Thymus (tissue), 11 donors: ENCODE measurements around the gene ORC5. TPM values are rescaled to one million over a fixed set of nuclear protein-coding genes. Genes with fewer than 3 reads are reported as not detected.

Source experiments
- DNase-seq, 9 donors: peaks; one replicate each; pipeline ENCODE4 v3.0.0-alpha.2; 2013; ENCODE audit warnings: low spot score in 9 of 9, low read depth in 6 of 9, missing footprints in 1 of 9
- H3K27ac ChIP-seq, 2 donors: one replicate each; pipeline ENCODE4 v1.5.1; 2013; ENCODE audit warnings: control low read depth in 1 of 2, low read depth in 1 of 2, low read length in 1 of 2, mild to moderate bottlenecking in 1 of 2, moderate library complexity in 1 of 2
- H3K27me3 ChIP-seq, 2 donors: one replicate each; pipeline ENCODE4 v1.5.1; 2013; ENCODE audit warnings: low read length in 1 of 2; ENCODE audit not compliant: control insufficient read depth in 2 of 2, insufficient read depth in 1 of 2
- H3K36me3 ChIP-seq, 2 donors: one replicate each; pipeline ENCODE4 v1.5.1; 2013; ENCODE audit warnings: low read length in 1 of 2, mild to moderate bottlenecking in 1 of 2, moderate library complexity in 1 of 2; ENCODE audit not compliant: control insufficient read depth in 2 of 2, insufficient read depth in 2 of 2
- H3K4me1 ChIP-seq, 2 donors: one replicate each; pipeline ENCODE4 v1.5.1; 2013; ENCODE audit warnings: low read length in 2 of 2; ENCODE audit not compliant: control insufficient read depth in 2 of 2, insufficient read depth in 2 of 2
- H3K4me3 ChIP-seq, 2 donors: one replicate each; pipeline ENCODE4 v1.5.1; 2013; ENCODE audit warnings: low read length in 2 of 2, control low read depth in 1 of 2, mild to moderate bottlenecking in 1 of 2
- H3K9me3 ChIP-seq, 2 donors: one replicate each; pipeline ENCODE4 v1.5.1; 2013; ENCODE audit warnings: low read length in 1 of 2, mild to moderate bottlenecking in 1 of 2; ENCODE audit not compliant: control insufficient read depth in 2 of 2, insufficient read depth in 1 of 2
- WGBS: extraction: QIAGEN DNeasy Blood & Tissue Kit; methylation state at CpG from one replicate; pipeline ENCODE4 v1.1.7; 2013; 5-methylcytosine and 5-hydroxymethylcytosine counted together
- polyA plus RNA-seq: library from polyadenylated mRNA; stranded (reverse); fragments of 200-250 nt; gene quantifications from one replicate; pipeline ENCODE4 v1.2.3, GENCODE V29; 2013
- total RNA-seq: library from RNA; stranded (reverse); fragments of 120-200 nt; gene quantifications from one replicate; pipeline ENCODE4 v1.2.4, GENCODE V29; 2013
- donor health status: healthy.

ORC5 gene
- total and polyA plus RNA-seq, 2 donors: 13.4 to 23.0 TPM

- no peak for DNase-seq
- Histone ChIP-seq H3K9me3 (no peaks in the 10 kb centered on the region), H3K27ac (no peak overlapping the region), H3K4me3 (no peak overlapping the region), H3K27me3 (no peaks in the 10 kb centered on the region), H3K36me3 (peaks cover 5 to 31% of the 10 kb centered on the region in 2 donors), H3K4me1 (no peaks in the 10 kb centered on the region)
- 98% methylated on average over 2 of the region's 2 CpGs for WGBS
Measured at GRCh38 chr7:104127204-104127603, 80.6 kb downstream of the ORC5 start.

DNA sequence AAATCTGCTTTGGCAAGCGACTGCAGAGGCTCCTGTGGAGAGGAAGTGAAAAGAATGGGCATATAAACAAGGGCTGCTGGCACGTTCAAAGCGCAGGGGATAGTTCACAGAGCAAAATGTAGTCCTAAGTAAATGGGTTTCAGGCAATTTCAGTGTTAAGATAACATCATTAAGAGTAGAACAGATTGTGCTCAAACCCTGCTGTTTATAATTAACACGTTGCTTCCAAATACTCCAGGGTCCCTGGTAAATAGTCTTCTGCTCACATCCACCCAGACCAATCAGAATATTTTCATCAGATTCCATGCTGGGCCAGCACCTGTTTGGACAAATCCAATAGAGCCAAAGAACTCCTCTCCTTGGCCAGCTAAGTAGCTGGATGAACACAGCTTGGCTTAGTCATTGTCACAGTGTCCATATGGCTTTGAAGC lies 81.4 kb downstream of the ORC5 start:
- no peaks in the 10 kb centered on the region for H3K27me3 ChIP-seq
- peaks cover 5 to 28% of the 10 kb centered on the region in 2 donors for H3K36me3 ChIP-seq
- no peaks in the 10 kb centered on the region for H3K4me1 ChIP-seq
- no peak for DNase-seq
- WGBS: 97% methylated on average over 4 of the region's 4 CpGs
- no peak overlapping the region for H3K27ac ChIP-seq
- H3K9me3 ChIP-seq: no peaks in the 10 kb centered on the region
- no peak overlapping the region for H3K4me3 ChIP-seq

DNA sequence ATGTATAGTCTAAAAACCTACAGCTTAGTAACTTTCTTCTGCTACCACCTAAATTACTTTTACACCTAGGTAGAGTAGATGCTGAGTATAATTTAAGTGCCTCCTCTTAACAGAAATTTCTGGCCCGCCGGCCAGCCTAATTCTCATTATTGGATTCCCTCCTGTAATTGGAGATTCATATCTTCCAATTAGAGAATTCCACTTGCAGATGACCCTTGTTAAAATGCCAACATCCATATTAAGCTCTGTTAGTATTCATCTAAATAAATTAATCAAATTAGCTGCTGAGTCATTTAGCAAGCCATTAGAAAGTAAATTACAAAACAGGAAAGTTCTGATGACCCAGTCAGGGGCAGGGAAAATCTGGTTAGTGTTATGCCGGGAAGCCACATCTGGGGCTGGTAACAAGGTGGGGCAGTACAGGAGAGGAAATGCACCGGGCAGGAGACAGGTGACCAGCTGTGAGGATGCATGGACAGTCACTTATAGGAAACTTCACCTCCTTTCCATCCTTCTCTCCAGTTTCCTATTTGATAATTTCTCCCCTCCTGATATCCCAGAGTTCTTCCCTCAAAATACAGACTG lies 82.8 kb downstream of the ORC5 start:
- WGBS: 86% methylated on average over 4 of the region's 4 CpGs
- H3K4me3 ChIP-seq: no peak overlapping the region
- no peaks in the 10 kb centered on the region for H3K27me3 ChIP-seq
- no peak for DNase-seq
- peaks cover 0 to 21% of the 10 kb centered on the region in 2 donors for H3K36me3 ChIP-seq
- H3K27ac ChIP-seq: no peak overlapping the region
- H3K9me3 ChIP-seq: no peaks in the 10 kb centered on the region
- H3K4me1 ChIP-seq: no peaks in the 10 kb centered on the region

GRCh38 chr7:104124469-104124868 lies 83.3 kb downstream of the ORC5 start:
- H3K4me3 ChIP-seq: no peak overlapping the region
- no peak overlapping the region for H3K27ac ChIP-seq
- no peaks in the 10 kb centered on the region for H3K9me3 ChIP-seq
- whole genome bisulfite sequencing: 97% methylated on average over 3 of the region's 3 CpGs
- H3K4me1 ChIP-seq: no peaks in the 10 kb centered on the region
- no peaks in the 10 kb centered on the region for H3K27me3 ChIP-seq
- DNase-seq: no peak
- H3K36me3 ChIP-seq: peaks cover 0 to 21% of the 10 kb centered on the region in 2 donors

DNA sequence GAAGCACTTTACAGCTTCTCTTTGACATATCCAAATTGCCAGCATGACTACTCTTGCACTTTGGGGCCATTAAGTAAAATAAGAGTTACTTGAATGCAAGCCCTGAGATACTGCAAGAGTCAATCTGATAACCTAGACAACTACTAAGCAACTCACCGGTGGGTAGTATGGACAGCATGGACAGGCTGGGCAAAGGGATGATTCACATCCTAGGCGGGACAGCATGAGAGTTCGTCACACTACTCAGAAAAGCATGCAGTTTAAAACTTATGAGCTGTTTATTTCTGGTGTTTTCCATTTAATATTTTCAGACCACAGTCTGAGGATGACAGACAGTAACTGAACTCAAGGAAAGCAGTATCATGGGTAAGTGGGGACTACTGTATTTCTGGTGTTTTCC lies 84.0 kb downstream of the ORC5 start:
- Histone ChIP-seq H3K27ac (no peak overlapping the region), H3K9me3 (no peaks in the 10 kb centered on the region), H3K4me3 (no peak overlapping the region), H3K36me3 (peaks cover 0 to 20% of the 10 kb centered on the region in 2 donors), H3K27me3 (no peaks in the 10 kb centered on the region), H3K4me1 (no peaks in the 10 kb centered on the region)
- no peak for DNase-seq
- 97% methylated on average over 3 of the region's 3 CpGs for WGBS

- Histone ChIP-seq H3K27me3 (no peaks in the 10 kb centered on the region), H3K36me3 (no peaks in the 10 kb centered on the region), H3K4me1 (no peaks in the 10 kb centered on the region), H3K9me3 (no peaks in the 10 kb centered on the region), H3K4me3 (no peak overlapping the region), H3K27ac (no peak overlapping the region)
- 93% methylated on average over 2 of the region's 2 CpGs for WGBS
- no peak for DNase-seq
Measured at GRCh38 chr7:104113788-104114187, 94.0 kb downstream of the ORC5 start.

GRCh38 chr7:104112623-104113022 lies 95.2 kb downstream of the ORC5 start:
- 96% methylated on average over 1 of the region's 1 CpG for WGBS
- H3K27me3 ChIP-seq: no peaks in the 10 kb centered on the region
- H3K36me3 ChIP-seq: no peaks in the 10 kb centered on the region
- H3K9me3 ChIP-seq: no peaks in the 10 kb centered on the region
- DNase-seq: no peak
- H3K4me1 ChIP-seq: no peaks in the 10 kb centered on the region
- no peak overlapping the region for H3K27ac ChIP-seq
- no peak overlapping the region for H3K4me3 ChIP-seq

DNA sequence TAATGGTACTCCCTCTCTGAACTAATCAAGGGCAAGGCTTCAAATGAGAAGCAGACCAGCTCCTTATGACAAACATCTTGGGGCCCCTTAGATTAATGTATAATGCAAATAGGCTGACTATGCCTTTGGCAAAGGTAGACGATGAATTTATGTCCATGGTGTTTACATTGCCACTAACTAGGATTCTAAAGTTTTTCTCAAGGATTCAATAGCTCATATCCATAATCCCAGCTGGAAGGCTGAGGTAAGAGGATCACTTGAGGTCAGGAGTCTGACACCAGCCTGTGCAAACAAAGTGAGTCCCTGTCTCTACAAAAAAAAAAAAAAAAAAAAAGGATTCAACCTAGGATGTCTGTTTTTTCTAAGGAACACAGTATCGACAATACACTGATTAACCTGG lies 96.5 kb downstream of the ORC5 start:
- Histone ChIP-seq H3K27ac (no peak overlapping the region), H3K4me3 (no peak overlapping the region), H3K36me3 (no peaks in the 10 kb centered on the region), H3K27me3 (no peaks in the 10 kb centered on the region), H3K4me1 (no peaks in the 10 kb centered on the region), H3K9me3 (no peaks in the 10 kb centered on the region)
- DNase-seq: no peak
- 92% methylated on average over 2 of the region's 2 CpGs for WGBS

DNA sequence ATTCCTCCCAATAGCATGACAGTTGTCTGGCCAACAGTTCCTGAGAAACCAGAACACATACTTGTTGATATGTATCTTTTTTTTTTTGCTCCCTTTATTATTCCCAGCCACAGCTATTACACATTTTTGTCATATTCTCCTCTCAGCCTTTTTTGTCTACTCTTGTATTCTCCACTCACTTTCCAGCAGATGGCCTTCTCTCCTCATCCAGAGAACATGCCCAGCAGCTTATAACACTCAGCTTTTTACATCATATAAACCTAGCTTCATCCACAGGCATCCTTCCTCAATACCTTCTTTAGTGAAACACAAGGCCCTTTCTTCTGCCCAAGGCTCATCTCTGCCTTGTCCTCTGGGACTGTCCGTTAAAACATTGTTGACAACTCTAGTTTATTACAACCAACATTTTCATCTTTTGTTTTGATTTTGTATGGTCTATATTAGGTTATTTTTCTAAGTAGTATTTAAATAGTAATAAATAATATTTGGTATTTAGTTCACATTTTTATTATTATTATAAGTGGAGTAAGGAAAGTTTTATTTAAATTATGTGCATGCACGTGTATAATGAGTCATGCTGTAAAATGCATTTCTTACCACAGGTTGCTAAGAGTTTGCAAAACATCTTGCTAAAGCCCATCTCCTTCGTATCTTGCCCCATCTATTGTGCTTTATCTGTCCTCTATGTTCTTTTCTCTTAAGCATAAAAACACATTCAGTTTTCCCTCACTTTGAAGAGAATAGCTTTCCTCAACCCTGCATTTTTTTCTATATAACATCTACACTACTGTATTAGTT lies 101.5 kb downstream of the ORC5 start:
- no peak overlapping the region for H3K4me3 ChIP-seq
- no peak for DNase-seq
- no peak overlapping the region for H3K27ac ChIP-seq
- H3K36me3 ChIP-seq: no peaks in the 10 kb centered on the region
- no peaks in the 10 kb centered on the region for H3K27me3 ChIP-seq
- H3K4me1 ChIP-seq: no peaks in the 10 kb centered on the region
- no peaks in the 10 kb centered on the region for H3K9me3 ChIP-seq
- WGBS: 75% methylated on average over 3 of the region's 3 CpGs
